NCI-H2029 treated with DMSO at 0.1 percent for 48 hours (cell line): ENCODE results near the gene UGT2B17.
"Not testable (repeated sequence)": the region's sequence is repeated elsewhere in the genome, so short reads cannot be mapped to it uniquely, and the experiment has no call there.

Source experiments
- DNase-seq: peaks from one replicate; lab custom pipeline; 2025; lab: John Stamatoyannopoulos, UW

UGT2B17 gene

DNA sequence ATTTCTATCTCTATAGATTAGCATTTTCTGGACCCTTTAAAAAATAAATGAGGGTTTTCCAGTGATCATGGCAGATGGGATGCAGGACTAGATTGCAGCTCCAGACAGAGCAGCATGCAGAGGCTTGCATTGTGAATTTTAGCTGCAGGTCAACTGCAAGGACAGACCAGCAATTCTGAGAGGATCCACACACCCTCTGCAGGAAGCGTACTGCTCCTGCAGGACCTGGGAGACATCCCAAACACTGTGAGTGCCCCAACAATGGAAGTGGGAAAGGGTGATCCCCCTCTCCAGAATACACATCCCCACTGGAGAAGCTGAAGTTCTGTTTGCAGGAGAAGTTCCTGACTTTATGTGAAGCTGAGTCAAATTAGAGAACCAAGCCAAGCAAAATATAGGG is 7.1 kb downstream of the UGT2B17 start:
- DNase-seq = not testable (repeated sequence)

DNA sequence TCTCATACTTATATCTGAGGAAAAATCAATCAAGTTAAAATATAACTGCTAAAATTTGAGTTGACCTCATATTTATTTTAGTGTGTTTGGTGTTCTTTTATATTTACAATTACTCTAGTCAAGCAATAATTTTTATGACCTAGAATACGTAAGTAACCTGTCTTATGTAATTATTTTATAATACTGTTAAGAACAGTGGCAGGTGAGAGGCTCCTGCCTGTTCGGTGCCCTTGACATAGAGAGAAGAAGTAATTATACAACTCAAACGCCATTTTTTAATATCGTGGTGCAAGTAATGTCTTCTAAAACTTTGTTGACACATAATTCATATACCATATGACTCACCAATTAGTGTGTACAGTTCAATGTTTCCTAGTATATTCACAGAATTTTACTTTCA is 7.6 kb downstream of the UGT2B17 start:
- not testable (repeated sequence) for DNase-seq

DNA sequence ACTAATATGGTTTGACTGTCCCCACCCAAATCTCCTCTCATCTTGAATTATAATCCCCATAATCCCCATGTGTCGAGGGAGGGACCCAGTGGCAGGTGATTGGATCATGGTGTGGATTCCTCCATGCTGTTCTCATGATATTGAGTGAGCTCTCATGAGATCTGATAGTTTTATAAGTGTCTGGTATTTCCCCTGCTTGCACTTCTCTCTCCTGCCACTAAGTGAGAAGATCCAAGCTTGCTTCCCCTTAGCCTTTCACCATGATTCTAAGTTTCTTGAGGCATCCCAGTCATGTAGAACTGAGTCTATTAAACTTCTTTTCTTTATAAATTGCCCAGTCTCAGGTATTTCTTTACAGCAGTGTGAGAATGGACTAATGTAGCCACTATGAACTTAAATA is 9.8 kb downstream of the UGT2B17 start:
- not testable (repeated sequence) for DNase-seq

DNA sequence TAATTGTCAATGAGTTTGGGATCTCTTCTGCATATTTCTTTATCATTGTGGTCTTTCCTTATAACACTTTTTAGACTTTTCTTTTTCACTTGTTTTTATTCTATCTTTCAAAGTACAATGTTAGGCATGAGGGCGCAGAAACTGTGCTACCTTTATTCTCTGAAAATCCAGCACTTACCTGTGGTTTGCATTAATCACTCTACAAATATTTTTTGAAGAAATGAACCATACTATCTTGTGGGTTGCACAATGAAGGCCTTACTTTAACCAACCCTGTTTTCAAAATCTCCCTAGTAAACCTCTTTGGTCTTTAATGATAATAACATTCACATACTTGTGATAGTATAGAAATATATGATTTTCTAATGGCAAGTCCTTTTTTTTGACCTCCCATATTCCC is 11.0 kb downstream of the UGT2B17 start:
- not testable (repeated sequence) for DNase-seq

DNA sequence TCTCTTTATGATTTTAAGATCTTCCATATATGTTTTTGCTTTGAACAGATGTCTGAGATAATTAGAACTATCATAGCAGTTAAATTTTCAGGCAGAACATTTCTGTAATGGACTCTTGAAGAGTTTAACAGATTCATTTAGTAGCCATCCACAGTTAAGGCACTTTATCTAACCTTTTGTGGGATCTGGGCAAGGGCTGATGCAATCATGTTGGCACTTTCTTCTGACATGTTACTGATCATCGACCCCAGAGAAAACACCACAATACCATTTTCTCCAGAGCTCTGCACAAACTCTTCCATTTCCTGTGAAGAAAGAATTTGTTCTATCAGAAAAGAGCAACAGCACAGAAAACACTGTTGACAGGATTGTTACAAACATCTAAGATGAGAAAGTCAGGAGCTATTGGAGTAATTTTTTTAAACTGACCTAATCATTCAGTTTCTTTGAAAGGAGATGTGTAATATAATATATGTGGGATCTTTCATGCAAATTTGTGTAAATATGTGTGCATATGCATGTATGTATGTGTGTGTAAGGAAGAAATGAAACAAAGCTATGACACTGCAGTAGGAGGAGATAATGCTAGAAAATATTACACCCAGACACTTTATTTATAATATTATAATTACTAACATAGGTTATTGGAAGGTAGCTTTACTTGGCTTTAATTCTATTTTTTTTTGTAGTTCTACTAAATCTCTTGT is 15.6 kb downstream of the UGT2B17 start:
- DNase-seq = not testable (repeated sequence)

DNA sequence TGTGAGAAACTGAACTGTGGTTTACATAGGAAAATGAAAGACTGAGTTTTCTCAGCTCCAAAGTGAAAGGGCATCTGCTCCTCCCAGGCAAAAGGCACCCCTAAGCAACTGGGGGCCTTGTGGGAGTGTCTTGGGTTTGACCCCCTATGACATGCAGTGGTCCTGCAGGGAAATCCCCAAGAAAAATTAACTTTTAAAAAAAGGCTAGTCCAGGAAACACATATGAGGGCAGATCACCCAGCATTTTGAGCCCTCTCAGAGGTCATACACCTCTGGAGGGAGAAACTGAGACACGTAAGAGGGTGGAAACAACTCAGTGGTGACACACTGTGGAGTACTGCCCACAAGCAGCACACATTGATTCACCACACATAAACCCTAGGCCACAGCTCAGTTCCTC is 22.3 kb downstream of the UGT2B17 start:
- DNase-seq = not testable (repeated sequence)

DNA sequence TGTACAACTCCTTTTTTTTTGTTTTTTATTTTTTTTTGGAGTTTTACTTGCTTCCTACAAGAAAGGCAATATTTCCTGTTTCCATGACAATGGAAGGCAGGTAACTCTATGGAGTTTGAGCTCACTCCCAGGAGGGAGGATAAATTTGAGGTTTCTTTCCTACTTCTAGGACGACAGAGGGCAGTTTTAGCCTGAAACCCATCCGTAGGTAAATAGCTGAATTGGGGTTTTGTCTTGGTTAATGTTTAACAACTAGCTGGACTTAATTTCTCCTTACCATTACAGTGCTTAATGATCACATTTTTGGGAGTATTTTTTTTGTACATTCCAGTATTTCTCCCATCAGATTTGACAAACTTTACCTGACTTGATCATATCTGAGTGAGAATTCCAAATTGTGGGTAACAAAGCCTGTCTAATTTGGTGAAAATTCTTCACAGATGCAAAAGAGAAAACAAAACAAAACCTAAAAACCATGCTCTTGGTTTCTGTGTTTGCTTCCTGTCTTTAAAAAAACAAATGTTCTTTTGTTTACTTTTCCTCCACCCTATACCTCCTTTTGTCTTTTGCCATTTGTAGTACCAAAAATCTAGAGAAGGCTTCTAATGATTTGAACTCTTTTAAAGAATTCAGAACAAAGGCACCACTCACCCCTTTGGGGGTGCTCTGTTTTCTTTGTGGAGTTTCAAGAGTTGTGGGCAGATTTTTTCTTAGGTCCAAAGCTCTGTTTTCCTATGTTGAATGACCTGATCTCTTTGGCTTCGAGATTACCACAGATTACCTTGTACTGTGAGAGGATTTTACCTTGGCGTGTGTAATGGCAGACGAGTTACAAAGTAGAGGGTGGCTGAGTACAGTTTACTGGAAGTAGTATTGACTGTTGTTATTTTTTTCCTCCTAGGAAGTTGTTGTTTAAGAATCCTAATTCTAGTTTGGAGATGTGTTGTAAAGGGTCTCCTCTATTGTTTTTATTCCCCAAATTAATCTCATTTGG is 23.0 kb downstream of the UGT2B17 start:
- not testable (repeated sequence) for DNase-seq

DNA sequence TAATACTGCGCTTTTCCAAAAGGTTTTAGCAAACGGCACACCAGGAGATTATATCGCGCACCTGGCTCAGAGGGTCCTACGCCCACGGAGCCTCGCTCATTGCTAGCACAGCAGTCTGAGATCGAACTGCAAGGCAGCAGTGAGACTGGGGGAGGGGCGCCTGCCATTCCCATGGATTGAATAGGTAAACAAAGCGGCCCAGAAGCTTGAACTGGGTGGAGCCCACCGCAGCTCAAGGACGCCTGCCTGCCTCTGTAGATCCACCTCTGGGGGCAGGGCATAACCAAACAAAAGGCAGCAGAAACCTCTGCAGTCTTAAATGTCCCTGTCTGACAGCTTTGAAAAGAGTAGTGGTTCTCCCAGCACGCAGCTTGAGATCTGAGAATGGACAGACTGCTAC is 33.4 kb downstream of the UGT2B17 start:
- not testable (repeated sequence) for DNase-seq

DNA sequence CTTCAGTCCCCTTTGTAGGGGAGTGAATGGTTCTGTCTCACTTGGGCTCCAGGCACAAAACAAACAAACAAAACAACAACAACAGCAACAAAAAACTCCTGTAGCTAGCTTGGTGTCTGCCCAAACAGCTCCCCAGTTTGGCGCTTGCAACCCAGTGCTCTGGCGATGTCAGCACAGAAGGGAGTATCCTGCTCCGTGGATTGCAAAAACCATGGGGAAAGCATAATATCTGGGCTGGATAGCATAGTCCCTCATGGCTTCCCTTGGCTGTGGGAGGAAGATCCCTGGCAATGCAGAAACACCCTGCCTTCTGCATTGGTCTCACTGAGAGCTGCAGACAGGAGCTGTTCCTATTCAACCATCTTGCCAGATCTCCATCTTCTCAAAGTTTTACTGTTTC is 39.7 kb downstream of the UGT2B17 start:
- no peak for DNase-seq

DNA sequence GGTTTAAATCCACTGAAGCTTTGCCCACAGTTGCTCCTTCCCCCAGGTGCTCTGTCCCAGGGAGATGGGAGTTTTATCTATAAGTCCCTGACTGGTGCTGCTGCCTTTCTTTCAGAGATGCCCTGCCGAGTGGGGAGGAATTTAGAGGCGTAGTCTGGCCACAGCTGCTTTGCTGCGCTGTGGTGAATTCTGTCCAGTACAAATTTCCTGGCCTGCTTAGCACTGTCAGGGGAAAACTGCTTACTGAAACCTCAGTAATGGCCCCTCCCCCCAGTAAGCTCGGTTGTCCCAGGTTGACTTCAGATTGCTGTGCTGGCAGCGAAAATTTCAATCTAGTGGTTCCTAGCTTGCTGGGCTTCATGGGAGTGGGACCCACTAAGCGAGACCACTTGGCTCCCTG is 40.1 kb downstream of the UGT2B17 start:
- DNase-seq = no peak

DNA sequence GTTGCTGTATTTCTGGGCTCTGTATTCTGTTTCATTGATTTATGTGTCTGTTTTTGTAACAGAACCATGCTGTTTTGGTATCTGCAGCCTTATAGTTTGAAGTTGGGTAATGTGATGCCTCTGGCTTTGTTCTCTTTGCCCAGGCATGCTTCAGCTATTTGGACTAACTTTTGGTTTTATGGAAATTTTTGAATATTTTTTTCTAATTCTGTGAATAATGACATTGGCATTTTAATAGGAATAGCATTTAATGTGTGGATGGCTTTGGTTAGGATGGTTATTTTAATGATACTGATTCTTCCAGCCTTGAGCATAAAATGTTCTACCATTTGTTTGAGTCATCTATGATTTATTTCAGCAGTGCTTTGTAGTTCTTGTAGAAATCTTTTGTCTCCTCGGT is 53.9 kb downstream of the UGT2B17 start:
- not testable (repeated sequence) for DNase-seq

DNA sequence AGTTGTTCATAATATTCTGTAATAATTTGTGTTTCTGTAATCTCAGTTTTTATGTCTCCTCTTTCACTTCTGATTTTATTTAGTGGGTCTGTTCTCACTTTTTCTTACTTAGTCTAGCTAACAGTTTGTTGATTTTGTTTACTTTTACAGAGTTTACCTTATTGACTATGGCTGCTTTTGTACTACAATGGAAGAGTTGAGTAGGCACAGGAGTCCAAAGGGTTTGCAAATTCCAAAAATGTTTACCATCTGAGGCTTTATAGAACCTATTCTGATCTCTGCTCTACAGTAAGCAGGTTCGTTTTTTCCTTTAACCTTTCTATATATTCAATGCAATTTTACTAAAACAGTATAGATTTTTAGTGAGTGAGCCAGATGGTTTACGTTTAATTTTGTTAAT is 55.1 kb downstream of the UGT2B17 start:
- no peak for DNase-seq

DNA sequence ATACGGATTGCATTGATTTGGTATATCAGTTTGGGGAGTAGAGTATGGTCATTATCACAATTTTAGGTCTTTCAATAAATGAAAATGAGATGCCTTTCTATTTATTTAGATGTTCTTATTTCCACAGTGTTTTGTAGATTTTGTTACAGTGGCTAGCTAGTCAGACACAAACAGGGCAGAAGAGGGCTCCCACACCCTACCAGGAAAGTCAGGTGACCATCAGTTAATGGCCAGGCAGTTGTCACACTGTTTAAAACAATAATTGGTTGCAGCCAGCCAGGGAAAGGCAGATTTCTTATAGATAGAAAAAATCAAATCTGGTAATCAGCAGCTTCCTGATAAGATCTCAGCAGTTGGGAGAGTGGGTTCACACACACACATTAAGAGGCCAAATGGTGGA is 57.2 kb downstream of the UGT2B17 start:
- DNase-seq = no peak

DNA sequence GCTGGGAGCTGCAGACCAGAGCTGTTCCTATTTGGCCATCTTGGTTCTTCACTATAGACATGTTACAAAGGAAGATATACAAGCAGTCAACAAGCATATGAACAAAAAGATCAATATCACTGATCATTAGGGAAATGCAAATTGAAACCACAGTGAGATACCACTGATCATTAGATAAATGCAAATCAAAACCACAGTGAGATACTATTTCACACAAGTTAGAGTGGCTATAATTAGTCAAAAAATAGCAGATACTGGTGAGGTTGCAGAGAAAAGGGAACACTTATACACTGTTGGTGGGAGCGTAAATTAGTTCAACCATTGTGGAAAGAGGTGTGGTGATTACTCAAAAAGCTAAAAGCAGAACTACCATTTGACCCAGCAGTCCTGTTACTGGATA is 70.7 kb downstream of the UGT2B17 start:
- DNase-seq = not testable (repeated sequence)

DNA sequence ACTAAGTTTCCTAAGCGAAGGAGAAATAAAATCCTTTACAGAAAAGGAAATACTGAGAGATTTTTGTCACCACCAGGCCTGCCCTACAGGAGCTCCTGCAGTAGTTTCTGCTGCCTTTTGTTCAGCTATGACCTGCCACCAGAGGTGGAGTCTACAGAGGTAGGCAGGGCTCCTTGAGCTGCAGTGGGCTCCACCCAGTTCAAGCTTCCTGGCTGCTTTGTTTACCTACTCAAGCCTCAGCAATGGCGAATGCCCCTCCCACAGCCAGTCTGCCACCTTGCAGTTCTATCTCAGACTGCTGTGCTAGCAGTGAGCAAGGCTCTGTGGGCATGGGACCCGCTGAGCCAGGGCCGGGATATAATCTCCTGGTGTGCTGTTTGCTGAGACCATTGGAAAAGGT is 71.3 kb downstream of the UGT2B17 start:
- DNase-seq = not testable (repeated sequence)

DNA sequence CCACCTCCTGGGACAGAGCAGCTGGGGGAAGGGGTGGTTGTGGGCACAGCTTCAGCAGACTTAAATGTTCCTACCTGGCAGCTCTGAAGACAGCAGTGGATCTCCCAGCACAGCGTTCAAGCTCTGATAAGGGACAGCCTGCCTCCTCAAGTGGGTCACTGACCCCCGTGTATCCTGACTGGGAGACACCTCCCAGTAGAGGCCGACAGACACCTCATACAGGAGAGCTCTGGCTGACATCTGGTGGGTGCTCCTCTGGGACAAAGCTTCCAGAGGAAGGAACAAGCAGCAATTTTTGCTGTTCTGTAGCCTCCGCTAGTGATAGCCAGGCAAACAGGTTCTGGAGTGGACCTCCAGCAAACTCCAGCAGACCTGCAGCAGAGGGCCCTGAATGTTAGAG is 72.7 kb downstream of the UGT2B17 start:
- DNase-seq = not testable (repeated sequence)

DNA sequence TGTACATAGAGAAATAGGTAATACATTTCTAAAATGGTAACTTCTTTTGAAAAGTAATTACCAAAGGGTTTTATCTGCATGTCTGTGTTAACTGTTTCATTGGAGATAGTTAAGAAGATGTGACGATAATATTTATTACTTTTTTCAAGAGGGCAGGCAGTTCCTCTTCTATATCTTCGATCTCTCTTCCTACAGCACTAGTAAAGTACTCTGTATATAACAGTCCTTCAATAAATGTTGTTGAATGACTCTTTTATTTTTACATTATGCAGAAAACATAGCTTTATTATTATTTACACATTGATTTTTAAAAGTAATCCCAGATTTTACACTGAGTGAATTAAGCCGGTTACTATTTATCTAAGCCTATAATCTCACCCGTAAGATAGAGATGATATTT is 77.1 kb downstream of the UGT2B17 start:
- no peak for DNase-seq

DNA sequence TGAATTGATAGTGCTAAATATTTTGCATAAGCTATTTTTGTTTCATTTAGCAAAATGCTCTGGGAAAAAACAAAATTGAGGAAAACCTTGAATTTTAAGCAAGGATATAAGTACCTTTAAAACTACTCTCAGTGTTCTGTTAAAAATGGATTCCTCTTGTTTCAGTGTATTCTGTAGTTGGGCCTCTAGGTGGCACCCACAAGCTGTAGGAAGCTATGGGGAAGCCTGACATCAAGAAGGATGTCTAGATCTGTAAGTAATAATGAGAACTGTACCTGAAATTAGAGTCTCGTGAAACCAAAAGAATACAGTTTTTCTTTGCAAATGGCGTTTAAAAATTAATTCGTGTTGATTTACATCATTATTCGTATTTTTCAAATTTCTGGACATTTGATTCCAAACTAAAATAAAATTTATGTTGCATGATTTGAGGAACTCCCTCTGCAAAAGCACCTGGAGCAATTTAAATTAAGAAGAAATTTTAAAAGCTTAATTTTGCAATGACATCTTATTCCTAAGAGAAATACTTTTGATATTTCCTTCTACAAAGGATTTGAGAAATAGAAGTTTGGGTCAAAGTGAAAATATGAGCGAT is 77.6 kb downstream of the UGT2B17 start:
- peak; percentile 40 for DNase-seq

DNA sequence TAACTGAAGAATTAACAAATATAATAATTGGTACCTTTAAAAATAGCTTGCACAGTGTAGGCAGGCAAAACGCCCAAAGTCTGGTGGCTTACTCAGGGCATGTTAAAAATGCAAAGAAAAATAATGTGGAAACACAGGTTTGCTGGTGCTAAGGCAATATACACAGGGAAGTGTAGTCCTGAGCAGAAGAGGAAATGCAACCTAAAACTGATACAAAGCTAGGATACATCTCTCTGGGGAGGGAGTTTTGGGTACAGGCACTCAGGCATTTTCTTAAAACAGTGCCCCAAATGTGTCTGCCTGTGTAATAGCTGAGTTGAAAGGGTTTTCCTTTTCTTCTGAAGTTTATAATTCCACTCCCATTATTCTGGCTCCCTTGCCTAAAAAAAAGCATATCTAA is 81.4 kb downstream of the UGT2B17 start:
- no peak for DNase-seq

DNA sequence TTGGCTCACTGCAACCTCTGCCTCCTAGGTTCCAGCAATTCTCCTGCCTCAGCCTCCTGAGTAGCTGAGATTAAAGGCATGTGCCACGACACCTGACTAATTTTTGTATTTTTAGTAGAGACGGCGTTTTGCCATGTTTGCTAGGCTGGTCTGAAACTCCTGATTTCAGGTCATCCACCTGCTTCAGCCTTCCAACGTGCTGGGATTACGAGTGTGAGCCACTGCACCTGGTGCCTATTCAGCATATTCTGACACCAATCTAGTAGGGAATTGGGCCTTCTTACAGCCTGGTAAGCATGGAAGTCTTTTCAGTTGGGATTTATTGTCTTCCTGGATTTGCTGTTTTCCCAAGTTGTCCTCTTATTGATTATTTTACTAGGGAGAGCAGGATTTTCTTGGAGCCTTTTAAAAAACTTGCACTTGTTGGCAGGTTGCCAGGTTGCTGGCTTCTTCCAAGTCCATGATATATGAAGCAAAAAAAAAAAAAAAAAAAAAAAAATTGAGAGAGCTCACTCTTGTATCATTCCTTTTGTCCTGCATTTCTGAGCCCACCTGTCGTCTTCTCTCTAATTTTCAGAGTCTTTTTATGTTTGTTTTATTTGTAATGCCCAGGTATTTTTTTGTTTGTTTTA is 85.2 kb downstream of the UGT2B17 start:
- DNase-seq = no peak

DNA sequence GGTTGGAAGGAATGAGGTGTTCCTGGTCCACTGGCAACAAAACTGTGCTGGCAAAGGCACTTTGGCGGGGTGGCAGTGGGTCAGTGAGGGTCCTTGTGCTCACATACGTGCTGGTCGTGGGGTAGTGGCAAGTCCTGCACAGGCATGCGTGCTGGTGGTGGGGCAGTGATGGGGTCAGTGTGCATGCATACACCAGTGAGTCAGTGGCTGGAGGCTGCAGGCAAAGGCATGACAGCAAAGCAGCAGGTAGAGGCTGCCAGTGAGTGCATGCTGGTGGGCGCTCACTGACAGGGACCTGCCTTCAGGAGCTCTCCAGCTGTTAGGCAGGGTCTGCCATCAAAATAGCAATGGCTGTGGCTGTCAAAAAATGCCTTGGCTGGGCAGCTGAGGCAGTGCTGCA is 86.8 kb downstream of the UGT2B17 start:
- no peak for DNase-seq
